NB4 (cell line): Measurements from ENCODE around the gene DNAH1.
A peak's percentile ranks its signal among the peaks of the same experiment; 100 is the strongest.
"Not testable (repeated sequence)": the region's sequence is repeated elsewhere in the genome, so short reads cannot be mapped to it uniquely, and the experiment has no call there.

ENCODE experiments used
- DNase-seq: peaks from one replicate; pipeline ENCODE4 v3.0.0; 2010; ENCODE audit warnings: low read depth
- H3K4me3 ChIP-seq: one replicate; pipeline ENCODE4 v1.5.1; 2011; ENCODE audit warnings: mild to moderate bottlenecking, low read depth, low read length, moderate library complexity
- MYC ChIP-seq: IDR thresholded peaks from 2 replicates; pipeline ENCODE4 v1.6.1; 2011; ENCODE audit warnings: low read depth, low read length
- POLR2A ChIP-seq: IDR thresholded peaks from 2 replicates; pipeline ENCODE4 v1.6.1; 2011; ENCODE audit warnings: mild to moderate bottlenecking; ENCODE audit not compliant: insufficient read length; ENCODE audit errors: extremely low read depth
- TF ChIP-seq, protein P1 (sequence below): IDR thresholded peaks from 2 replicates; pipeline ENCODE4 v1.6.1; 2011; ENCODE audit warnings: low read depth, low read length
- TF ChIP-seq, protein P2 (sequence below): IDR thresholded peaks from one replicate; pipeline ENCODE4 v1.5.1; 2012; ENCODE audit warnings: low read depth, low read length

Gene DNAH1

DNA sequence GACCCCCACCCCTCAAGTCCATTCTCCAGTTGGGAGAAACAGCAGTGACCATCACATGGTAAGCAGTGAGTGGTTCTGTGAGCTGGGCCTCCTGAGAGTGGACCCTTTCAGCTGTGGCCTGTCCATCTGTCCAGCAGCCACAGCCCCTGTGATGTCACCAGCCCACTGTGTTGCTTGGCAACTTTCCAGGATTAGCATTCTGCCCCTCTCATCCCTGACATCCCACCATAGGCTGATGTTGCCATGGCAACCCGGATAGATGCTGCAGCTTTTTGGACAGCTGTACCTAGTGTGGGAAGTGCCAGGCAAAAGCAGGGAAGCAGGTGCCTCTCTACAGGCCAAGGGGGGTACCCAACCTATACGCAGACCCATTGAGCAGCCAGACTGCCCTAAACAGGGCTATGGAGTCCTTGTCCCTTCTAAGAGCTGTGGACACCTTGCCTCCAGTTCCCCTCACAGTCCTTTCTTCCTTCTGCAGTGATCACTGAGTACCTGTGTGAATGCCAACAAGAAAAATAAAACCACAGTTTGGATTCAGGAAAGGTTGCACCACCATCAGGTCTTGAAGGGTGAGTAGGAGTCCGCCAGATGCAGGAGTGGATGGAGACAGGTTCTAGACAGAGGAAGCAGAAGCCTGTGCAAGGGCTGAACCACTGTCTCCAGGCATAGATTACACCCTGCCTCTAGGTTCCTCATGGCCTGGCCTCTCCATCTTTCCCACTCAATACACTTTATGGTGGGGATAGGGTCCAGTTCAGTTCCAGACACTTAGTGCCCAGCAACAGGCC is at the start of gene DNAH1:
Gene DNAH1 (plus strand): TSS at position 343 of the 788 bp plus-strand sequence. CDS start 6,124 bp downstream, outside the sequence.
- DNase-seq, result no peak
- TF ChIP-seq POLR2A (no peak), MYC (no peak)
- TF ChIP-seq, protein P1, sequence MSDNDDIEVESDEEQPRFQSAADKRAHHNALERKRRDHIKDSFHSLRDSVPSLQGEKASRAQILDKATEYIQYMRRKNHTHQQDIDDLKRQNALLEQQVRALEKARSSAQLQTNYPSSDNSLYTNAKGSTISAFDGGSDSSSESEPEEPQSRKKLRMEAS, result no peak
- TF ChIP-seq, protein P2, sequence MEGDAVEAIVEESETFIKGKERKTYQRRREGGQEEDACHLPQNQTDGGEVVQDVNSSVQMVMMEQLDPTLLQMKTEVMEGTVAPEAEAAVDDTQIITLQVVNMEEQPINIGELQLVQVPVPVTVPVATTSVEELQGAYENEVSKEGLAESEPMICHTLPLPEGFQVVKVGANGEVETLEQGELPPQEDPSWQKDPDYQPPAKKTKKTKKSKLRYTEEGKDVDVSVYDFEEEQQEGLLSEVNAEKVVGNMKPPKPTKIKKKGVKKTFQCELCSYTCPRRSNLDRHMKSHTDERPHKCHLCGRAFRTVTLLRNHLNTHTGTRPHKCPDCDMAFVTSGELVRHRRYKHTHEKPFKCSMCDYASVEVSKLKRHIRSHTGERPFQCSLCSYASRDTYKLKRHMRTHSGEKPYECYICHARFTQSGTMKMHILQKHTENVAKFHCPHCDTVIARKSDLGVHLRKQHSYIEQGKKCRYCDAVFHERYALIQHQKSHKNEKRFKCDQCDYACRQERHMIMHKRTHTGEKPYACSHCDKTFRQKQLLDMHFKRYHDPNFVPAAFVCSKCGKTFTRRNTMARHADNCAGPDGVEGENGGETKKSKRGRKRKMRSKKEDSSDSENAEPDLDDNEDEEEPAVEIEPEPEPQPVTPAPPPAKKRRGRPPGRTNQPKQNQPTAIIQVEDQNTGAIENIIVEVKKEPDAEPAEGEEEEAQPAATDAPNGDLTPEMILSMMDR, result no peak
- no peak within 1 kb of the TSS for H3K4me3 ChIP-seq

DNA sequence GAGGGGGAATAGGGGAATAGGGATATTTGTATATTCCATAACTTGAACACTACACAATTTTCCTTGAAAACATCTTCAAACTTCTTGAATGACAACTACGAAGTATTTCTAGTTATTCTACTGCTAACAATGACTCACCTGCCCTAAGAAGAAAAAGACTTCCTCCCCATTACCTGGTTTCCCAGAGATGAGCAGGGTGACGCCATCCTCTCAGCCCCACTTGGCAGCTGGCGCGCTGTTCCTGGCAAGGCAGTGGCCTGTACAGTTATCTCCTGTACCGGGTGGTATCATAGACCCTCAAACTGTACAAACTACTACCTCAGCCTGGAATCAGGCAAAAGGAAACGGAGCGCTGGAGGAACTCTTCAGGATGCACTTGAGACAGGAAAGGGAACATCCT is 48.1 kb upstream of the DNAH1 start:
- no peak for DNase-seq
- TF ChIP-seq POLR2A, result no peak
- TF ChIP-seq MYC, result no peak
- TF ChIP-seq, protein P1, result no peak
- TF ChIP-seq, protein P2, result no peak
- H3K4me3 ChIP-seq, result no peak overlapping the region

DNA sequence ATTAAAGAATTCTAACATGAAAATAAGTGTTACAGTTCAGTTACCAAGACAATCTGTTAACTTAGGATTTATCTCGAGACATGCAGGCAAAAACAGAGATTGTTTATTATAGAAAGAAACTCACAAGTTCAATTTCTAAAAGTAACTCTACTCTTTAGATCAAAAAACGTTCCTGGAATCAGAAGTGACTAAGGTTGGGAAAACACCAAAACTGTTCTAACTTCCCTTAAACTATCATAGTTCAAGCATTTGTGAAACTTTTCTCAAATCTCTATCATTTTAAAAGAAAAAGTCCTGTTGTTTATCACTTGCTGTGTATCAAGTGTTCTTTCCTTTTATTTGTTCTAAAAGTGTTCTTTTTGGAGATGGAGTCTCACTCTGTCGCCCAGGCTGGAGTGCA is 46.3 kb upstream of the DNAH1 start:
- TF ChIP-seq MYC (no peak), POLR2A (no peak)
- TF ChIP-seq, protein P1, result no peak
- TF ChIP-seq, protein P2, result no peak
- DNase-seq, result no peak
- H3K4me3 ChIP-seq, result no peak overlapping the region

DNA sequence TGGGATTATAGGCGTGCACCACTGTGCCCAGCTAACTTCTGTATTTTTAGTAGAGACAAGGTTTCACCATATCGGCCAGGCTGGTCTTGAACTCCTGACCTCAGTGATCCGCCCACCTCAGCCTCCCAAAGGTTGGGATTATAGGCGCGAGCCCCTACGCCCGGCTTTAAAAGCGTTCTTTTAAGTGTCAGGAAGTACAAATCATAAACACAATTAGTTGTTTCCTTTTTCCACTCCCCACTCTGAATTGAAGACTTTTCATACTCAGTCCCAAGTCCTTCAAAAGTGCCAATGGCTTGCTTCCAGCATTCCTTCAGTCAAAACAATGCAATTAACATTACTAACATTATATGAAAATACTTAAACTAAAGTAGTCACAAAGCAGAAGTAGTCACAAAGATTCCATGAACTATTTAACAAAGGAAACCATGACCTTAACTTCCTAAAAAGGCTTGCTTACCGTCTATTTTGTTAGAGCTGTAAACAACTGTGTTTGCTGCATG is 45.8 kb upstream of the DNAH1 start:
- no peak for TF ChIP-seq MYC
- TF ChIP-seq, protein P2, result no peak
- DNase-seq, result no peak

DNA sequence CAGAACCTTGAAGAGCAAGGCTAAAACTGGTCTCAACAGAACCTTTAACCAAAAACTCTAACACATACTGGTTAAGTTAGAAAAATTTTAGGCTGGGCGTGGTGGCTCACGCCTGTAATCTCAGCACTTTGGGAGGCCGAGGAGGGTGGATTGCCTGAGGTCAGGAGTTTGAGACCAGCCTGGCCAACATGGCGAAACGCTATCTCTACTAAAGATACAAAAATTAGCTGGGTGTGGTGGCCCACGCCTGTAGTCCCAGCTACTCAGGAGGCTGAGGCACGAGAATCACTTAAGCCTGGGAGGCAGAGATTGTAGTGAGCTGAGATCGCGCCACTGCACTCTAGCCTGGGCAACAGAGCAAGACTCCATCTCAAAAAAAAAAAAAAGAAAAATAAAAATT is 43.9 kb upstream of the DNAH1 start:
- DNase-seq, result not testable (repeated sequence)

More for the DNA sequence above, 45.8 kb upstream of the DNAH1 start:
- no peak overlapping the region for H3K4me3 ChIP-seq

DNA sequence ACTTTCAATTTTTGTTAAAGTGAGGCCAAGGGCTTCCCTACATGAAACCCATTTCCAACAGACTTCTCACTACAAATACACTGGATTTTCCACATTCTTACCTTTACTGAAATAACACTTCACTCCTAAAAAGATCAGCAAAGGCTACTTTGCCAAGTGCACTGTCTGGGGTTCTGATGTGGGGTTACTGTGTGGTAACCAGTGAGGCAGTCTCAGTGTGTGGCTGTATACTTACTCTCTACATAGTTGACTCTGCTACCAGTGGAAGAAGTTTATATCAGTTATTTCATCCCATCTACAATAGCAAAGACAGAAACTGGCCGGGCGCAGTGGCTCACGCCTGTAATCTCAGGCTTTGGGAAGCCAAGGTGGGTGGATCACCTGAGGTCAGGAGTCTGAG is 43.3 kb upstream of the DNAH1 start:
- TF ChIP-seq, protein P2, result no peak
- TF ChIP-seq, protein P1, result no peak
- no peak for TF ChIP-seq POLR2A
- TF ChIP-seq MYC, result no peak
- DNase-seq, result no peak
- H3K4me3 ChIP-seq, result peak overlapping the region; percentile 17

More for the DNA sequence above, 43.9 kb upstream of the DNAH1 start:
- not testable (repeated sequence) for H3K4me3 ChIP-seq

DNA sequence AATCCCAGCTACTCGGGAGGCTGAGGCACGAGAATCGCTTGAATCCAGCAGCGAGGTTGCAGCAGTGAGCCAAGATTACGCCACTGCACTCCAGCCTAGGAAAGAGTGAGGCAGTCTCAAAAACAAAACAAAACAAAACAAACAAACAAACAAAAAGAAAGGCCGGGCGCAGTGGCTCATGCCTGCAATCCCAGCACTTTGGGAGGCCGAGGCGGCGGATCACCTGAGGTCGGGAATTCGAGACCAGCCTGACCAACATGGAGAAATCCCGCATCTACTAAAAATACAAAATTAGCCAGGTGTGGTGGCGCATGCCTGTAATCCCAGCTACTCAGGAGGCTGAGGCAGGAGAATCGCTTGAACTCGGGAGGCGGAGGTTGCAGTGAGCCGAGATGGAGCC is 41.3 kb upstream of the DNAH1 start:
- H3K4me3 ChIP-seq, result peak overlapping the region; percentile 23
- DNase-seq, result not testable (repeated sequence)
